GM12878 (cell line): Measurements from ENCODE around the gene CALML4. TPM values are rescaled to one million over a fixed set of nuclear protein-coding genes. Genes with fewer than 3 reads are reported as not detected.
A peak's percentile ranks its signal among the peaks of the same experiment; 100 is the strongest.

Experiments
- ATAC-seq: fragments of 200-7000 bp; cut with Tn5 transposase; 3 replicates; pipeline ENCODE4 v1.9.1; 2020; ENCODE audit warnings: mild to moderate bottlenecking, moderate library complexity
- BruUV-seq: library from RNA; stranded (reverse); fragments of 400-500 nt; replicated peaks from 2 replicates; lab custom pipeline; 2021; lab: Mats Ljungman, UMichigan
- CTCF ChIA-PET: fragments of 300-600 bp; sonication (Branson Sonifier 250); formaldehyde crosslinking; extraction: SDS; loops from one replicate; lab custom pipeline; 2021; ENCODE audit warnings: inconsistent platforms; lab: Yijun Ruan, JAX
- POLR2A ChIA-PET: fragments of 350-600 bp; formaldehyde crosslinking; extraction: SDS; loops from one replicate; lab custom pipeline; 2021; ENCODE audit warnings: inconsistent platforms; lab: Charles Lee
- RAD21 ChIA-PET: fragments of 300-600 bp; sonication (Branson Sonifier 250); formaldehyde crosslinking; loops from one replicate; lab custom pipeline; 2023; ENCODE audit warnings: antibody characterized with exemption; ENCODE audit not compliant: unreplicated experiment; lab: Charles Lee
- SMC1A ChIA-PET: fragments of 300-600 bp; sonication (Branson Sonifier 250); formaldehyde crosslinking; loops from one replicate; lab custom pipeline; 2023; ENCODE audit not compliant: unreplicated experiment, uncharacterized antibody; lab: Charles Lee
- DNase-seq: peaks from one replicate; pipeline ENCODE4 v3.0.0-alpha.2; 2011; ENCODE audit warnings: low read depth, low spot score
- FAIRE-seq: peaks from 3 replicates; lab custom pipeline; 2011; peaks lifted over from hg19 to GRCh38; lab: Jason Lieb, UNC
- H2AFZ ChIP-seq: 2 replicates; pipeline ENCODE4 v1.6.0; 2011; ENCODE audit warnings: low read depth, low read length, control low read depth; ENCODE audit not compliant: control insufficient read depth
- H3K27ac ChIP-seq: 2 replicates; pipeline ENCODE4 v1.5.1; 2011; ENCODE audit warnings: control low read depth; ENCODE audit not compliant: control insufficient read depth, insufficient read depth
- H3K27me3 ChIP-seq, 2 experiments: replicated peaks in 1 of 2; 2 replicates each; pipeline versions ENCODE4 v1.6.0 to v1.6.1; 2011; ENCODE audit warnings: low read length in 1 of 2; ENCODE audit not compliant: control insufficient read depth in 2 of 2, insufficient read depth in 2 of 2
- H3K36me3 ChIP-seq, 2 experiments: 2 replicates each; pipeline ENCODE4 v1.5.1; 2011; ENCODE audit warnings: low read length in 1 of 2; ENCODE audit not compliant: control insufficient read depth in 2 of 2, insufficient read depth in 2 of 2
- H3K4me1 ChIP-seq: 2 replicates; pipeline ENCODE4 v1.6.1; 2011; ENCODE audit warnings: mild to moderate bottlenecking, low read length, moderate library complexity, mixed read lengths; ENCODE audit not compliant: control insufficient read depth, insufficient read depth
- H3K4me2 ChIP-seq: 2 replicates; pipeline ENCODE4 v1.6.0; 2011; ENCODE audit warnings: control low read depth; ENCODE audit not compliant: control insufficient read depth, insufficient read depth
- H3K4me3 ChIP-seq: fragments of 200-600 bp; sonication (generic); 2 replicates; pipeline ENCODE4 v1.5.1; 2016
- H3K79me2 ChIP-seq: 2 replicates; pipeline ENCODE4 v1.6.0; 2011; ENCODE audit warnings: low read length; ENCODE audit not compliant: control insufficient read depth, insufficient read depth
- H3K9ac ChIP-seq: 2 replicates; pipeline ENCODE4 v1.8.0; 2011; ENCODE audit warnings: low read length, control low read depth, mixed read lengths; ENCODE audit not compliant: control insufficient read depth, insufficient read depth
- H3K9me3 ChIP-seq: replicated peaks from 3 replicates; pipeline ENCODE4 v1.5.1; 2011; ENCODE audit warnings: mild to moderate bottlenecking, low read length; ENCODE audit not compliant: control insufficient read depth, insufficient read depth
- H4K20me1 ChIP-seq: 2 replicates; pipeline ENCODE4 v1.6.0; 2011; ENCODE audit not compliant: control insufficient read depth, insufficient read depth
- BHLHE40 ChIP-seq, 2 experiments: fragments of 450-650 bp in 1 of 2; IDR thresholded peaks; 2 replicates each; pipeline ENCODE4 v1.6.1; 2011 to 2017; ENCODE audit warnings: low read depth in 2 of 2, borderline replicate concordance in 1 of 2, improper control_type of control experiment in 1 of 2, low read length in 1 of 2, mild to moderate bottlenecking in 1 of 2
- BMI1 ChIP-seq: fragments of 450-650 bp; IDR thresholded peaks from 2 replicates; pipeline ENCODE4 v1.6.1; 2016; ENCODE audit warnings: mild to moderate bottlenecking, moderate library complexity, borderline replicate concordance
- CUX1 ChIP-seq: IDR thresholded peaks from 2 replicates; pipeline ENCODE4 v1.6.1; 2012; ENCODE audit warnings: improper control_type of control experiment, low read depth, low read length; ENCODE audit not compliant: insufficient replicate concordance
- FOXM1 ChIP-seq: IDR thresholded peaks from 2 replicates; pipeline ENCODE4 v1.6.1; 2012; ENCODE audit warnings: low read depth, mild to moderate bottlenecking, inconsistent platforms, low read length, moderate library complexity
- HDGF ChIP-seq: fragments of 450-650 bp; IDR thresholded peaks from 2 replicates; pipeline ENCODE4 v1.6.1; 2016; ENCODE audit warnings: antibody characterized with exemption
- JUNB ChIP-seq: IDR thresholded peaks from 2 replicates; pipeline ENCODE4 v1.6.1; 2016; ENCODE audit warnings: antibody characterized with exemption, mild to moderate bottlenecking
- KDM1A ChIP-seq: fragments of 200-600 bp; sonication (generic); IDR thresholded peaks from 2 replicates; pipeline ENCODE4 v1.6.1; 2016; ENCODE audit warnings: borderline replicate concordance
- LARP7 ChIP-seq: fragments of 450-650 bp; IDR thresholded peaks from 2 replicates; pipeline ENCODE4 v1.6.1; 2017; ENCODE audit warnings: mild to moderate bottlenecking
- NFYB ChIP-seq: IDR thresholded peaks from 2 replicates; pipeline ENCODE4 v1.6.1; 2011; ENCODE audit warnings: low read depth, mild to moderate bottlenecking, low read length, improper control_type of control experiment, moderate library complexity; ENCODE audit not compliant: insufficient read depth
- POLR2AphosphoS5 ChIP-seq: IDR thresholded peaks from 2 replicates; pipeline ENCODE4 v1.6.1; 2011; ENCODE audit warnings: mild to moderate bottlenecking, low read length, inconsistent platforms
- SIX5 ChIP-seq: IDR thresholded peaks from 2 replicates; pipeline ENCODE4 v1.6.1; 2011; ENCODE audit warnings: mild to moderate bottlenecking, low read depth, low read length, moderate library complexity; ENCODE audit not compliant: severe bottlenecking
- SMC3 ChIP-seq: IDR thresholded peaks from 2 replicates; pipeline ENCODE4 v1.6.1; 2011; ENCODE audit warnings: low read length, improper control_type of control experiment, borderline replicate concordance
- SRF ChIP-seq, 2 experiments: IDR thresholded peaks; 2 replicates each; pipeline ENCODE4 v1.6.1; 2011; ENCODE audit warnings: low read depth in 2 of 2, low read length in 2 of 2, mild to moderate bottlenecking in 1 of 2, moderate library complexity in 1 of 2
- ZBED1 ChIP-seq: IDR thresholded peaks from 2 replicates; pipeline ENCODE4 v1.6.1; 2016; ENCODE audit warnings: borderline replicate concordance
- WGBS: methylation state at CpG from one replicate; pipeline ENCODE4 v1.1.6; 2016; ENCODE audit warnings: low lambda C conversion rate; ENCODE audit not compliant: insufficient replicate concordance, insufficient coverage; ENCODE audit errors: missing lambda C conversion rate; 5-methylcytosine and 5-hydroxymethylcytosine counted together
- in situ Hi-C: fragments of 300-500 bp; cut with MboI; formaldehyde crosslinking; loops from 9 replicates; pipeline ENCODE4 v1.14.3; 2018; ENCODE audit warnings: mixed read lengths
- intact Hi-C: fragments of 100-400 bp; cut with micrococcal nuclease; formaldehyde crosslinking; loops from one replicate; pipeline ENCODE4 v1.14.2; 2022; ENCODE audit not compliant: unreplicated experiment
- polyA plus RNA-seq, 11 experiments: library from polyadenylated mRNA; depleted of rRNA in 4 of 11; unstranded in 6 of 11; stranded (reverse) in 5 of 11; fragments of >200 nt; fragmentation: Nextera tagmentation in 4 of 11; fragmentation: Illumina TruSeq in 1 of 11; extraction: Ambion mirVana in 4 of 11; extraction: Trizol in 1 of 11; gene quantifications; 1 replicate in 1 of 11; 2 replicates in 10 of 11; pipeline versions ENCODE4 v1.2.1 to v1.2.3, GENCODE V29; 2011 to 2016; ENCODE audit warnings: inconsistent platforms in 2 of 11, missing spikeins in 2 of 11, low read depth in 1 of 11
- total RNA-seq, 4 experiments: library from RNA; depleted of rRNA in 3 of 4; stranded (reverse); fragments of >200 nt in 3 of 4; fragmentation: Illumina TruSeq in 1 of 4; extraction: Trizol in 1 of 4; gene quantifications; 2 replicates each; pipeline versions ENCODE4 v1.2.1 to v1.2.3, GENCODE V29; 2013 to 2021
- TF ChIP-seq, protein P1 (sequence below): fragments of 450-650 bp; IDR thresholded peaks from 2 replicates; pipeline ENCODE4 v1.6.1; 2018; ENCODE audit warnings: borderline replicate concordance, mild to moderate bottlenecking; ENCODE audit not compliant: partially characterized antibody
- TF ChIP-seq, protein P2 (sequence below): IDR thresholded peaks from 2 replicates; pipeline ENCODE4 v1.6.1; 2012; ENCODE audit warnings: low read depth, low read length, improper control_type of control experiment

Gene CALML4
- total and polyA plus RNA-seq, 10 of the 15 experiments (the other 5 are each of a cell fraction or from before 2014, with no cell fraction given): 1.7 to 15.9 (median 5.1) TPM

DNA sequence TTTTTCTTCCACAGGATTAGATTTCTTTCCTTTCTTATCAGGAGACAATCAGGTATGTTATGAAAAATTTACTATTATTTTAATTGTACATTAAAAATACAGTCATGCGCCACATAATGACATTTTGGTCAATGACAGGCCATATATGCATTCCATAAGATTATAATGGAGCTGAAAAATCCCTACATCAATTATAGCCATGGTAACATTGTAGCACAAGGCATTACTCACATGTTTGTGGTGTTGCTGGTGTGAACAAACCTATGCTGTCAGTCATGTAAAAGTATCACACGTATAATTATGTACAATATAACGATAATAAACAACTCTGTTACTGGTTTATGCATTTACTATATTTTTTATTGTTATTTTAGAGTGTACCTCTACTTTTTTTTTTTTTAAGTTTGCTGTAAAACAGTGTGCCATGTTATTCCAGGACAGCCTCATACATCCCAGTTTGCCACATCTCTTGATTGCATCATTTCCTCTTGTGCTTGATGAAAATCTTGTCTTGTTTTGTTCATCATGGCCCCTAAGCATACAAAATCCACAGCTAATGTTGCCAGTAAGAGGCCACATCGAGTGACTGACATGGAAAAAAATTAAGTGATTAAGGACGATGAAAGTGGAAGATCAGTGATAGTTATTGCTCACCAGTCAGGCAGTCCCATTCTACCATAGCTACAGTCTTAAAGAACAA is 21.4 kb downstream of the CALML4 start:
- in situ Hi-C loops: no loop called here
- WGBS: 96% methylated on average over 5 of the region's 5 CpGs
- no peak for TF ChIP-seq LARP7
- no peak for TF ChIP-seq HDGF
- TF ChIP-seq, protein P1, sequence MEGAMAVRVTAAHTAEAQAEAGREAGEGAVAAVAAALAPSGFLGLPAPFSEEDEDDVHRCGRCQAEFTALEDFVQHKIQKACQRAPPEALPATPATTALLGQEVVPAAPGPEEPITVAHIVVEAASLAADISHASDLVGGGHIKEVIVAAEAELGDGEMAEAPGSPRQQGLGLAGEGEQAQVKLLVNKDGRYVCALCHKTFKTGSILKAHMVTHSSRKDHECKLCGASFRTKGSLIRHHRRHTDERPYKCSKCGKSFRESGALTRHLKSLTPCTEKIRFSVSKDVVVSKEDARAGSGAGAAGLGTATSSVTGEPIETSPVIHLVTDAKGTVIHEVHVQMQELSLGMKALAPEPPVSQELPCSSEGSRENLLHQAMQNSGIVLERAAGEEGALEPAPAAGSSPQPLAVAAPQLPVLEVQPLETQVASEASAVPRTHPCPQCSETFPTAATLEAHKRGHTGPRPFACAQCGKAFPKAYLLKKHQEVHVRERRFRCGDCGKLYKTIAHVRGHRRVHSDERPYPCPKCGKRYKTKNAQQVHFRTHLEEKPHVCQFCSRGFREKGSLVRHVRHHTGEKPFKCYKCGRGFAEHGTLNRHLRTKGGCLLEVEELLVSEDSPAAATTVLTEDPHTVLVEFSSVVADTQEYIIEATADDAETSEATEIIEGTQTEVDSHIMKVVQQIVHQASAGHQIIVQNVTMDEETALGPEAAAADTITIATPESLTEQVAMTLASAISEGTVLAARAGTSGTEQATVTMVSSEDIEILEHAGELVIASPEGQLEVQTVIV: no peak
- no peak for TF ChIP-seq NFYB
- no peak for TF ChIP-seq ZBED1
- no peak for TF ChIP-seq SMC3
- no peak for TF ChIP-seq JUNB
- TF ChIP-seq, protein P2, sequence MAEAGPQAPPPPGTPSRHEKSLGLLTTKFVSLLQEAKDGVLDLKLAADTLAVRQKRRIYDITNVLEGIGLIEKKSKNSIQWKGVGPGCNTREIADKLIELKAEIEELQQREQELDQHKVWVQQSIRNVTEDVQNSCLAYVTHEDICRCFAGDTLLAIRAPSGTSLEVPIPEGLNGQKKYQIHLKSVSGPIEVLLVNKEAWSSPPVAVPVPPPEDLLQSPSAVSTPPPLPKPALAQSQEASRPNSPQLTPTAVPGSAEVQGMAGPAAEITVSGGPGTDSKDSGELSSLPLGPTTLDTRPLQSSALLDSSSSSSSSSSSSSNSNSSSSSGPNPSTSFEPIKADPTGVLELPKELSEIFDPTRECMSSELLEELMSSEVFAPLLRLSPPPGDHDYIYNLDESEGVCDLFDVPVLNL: no peak
- TF ChIP-seq CUX1: no peak
- no peak for TF ChIP-seq BHLHE40 (IDR thresholded peaks at IDR 0.05; ENCODE audit: borderline replicate concordance in 1 of 2, low read depth in 2 of 2, low read length in 1 of 2)
- TF ChIP-seq SRF (IDR thresholded peaks at IDR 0.05; ENCODE audit: low read depth in 2 of 2, low read length in 2 of 2): no peak
- TF ChIP-seq BMI1: no peak
- TF ChIP-seq POLR2AphosphoS5: no peak
- no peak for TF ChIP-seq SIX5
- no peak for TF ChIP-seq KDM1A
- no peak for TF ChIP-seq FOXM1

More for the DNA sequence above, 21.4 kb downstream of the CALML4 start:
- ChIA-PET CTCF (interaction anchor here (0.9 kb wide), 1 partner anchor 67 kb away, joined by 3 read pairs; no protein-coding TSS in a partner anchor), RAD21 (no interaction called here), SMC1A (interaction anchor here (0.6 kb wide), 1 partner anchor 10 kb away, joined by 3 read pairs; no protein-coding TSS in a partner anchor), POLR2A (no interaction called here)
- intact Hi-C loops: no loop called here
- no peaks in the 10 kb centered on the region for H4K20me1 ChIP-seq
- H3K4me1 ChIP-seq: peaks cover 5% of the 10 kb centered on the region
- H2AFZ ChIP-seq: no peak overlapping the region
- H3K79me2 ChIP-seq: no peaks in the 10 kb centered on the region
- H3K36me3 ChIP-seq: peaks cover 11 to 36% of the 10 kb centered on the region in 2 experiments
- FAIRE-seq: no peak
- no peak for ATAC-seq
- H3K27me3 ChIP-seq: no peaks in the 10 kb centered on the region
- no peak overlapping the region for H3K27ac ChIP-seq
- BruUV-seq: TSS peak; percentile 1
- H3K4me3 ChIP-seq: no peak overlapping the region
- no peak overlapping the region for H3K4me2 ChIP-seq
- DNase-seq: no peak
- no peaks in the 10 kb centered on the region for H3K9me3 ChIP-seq
- no peak overlapping the region for H3K9ac ChIP-seq
